H1 (cell line): Measurements from ENCODE around the gene MICALL2. TPM values are rescaled to one million over a fixed set of nuclear protein-coding genes. Genes with fewer than 3 reads are reported as not detected.

ENCODE experiments used
- CTCF ChIA-PET: fragments of 300-600 bp; sonication (Branson Sonifier 250); formaldehyde crosslinking; loops from one replicate; lab custom pipeline; 2021; ENCODE audit not compliant: partially characterized antibody; lab: Charles Lee
- POLR2A ChIA-PET: fragments of 300-600 bp; sonication (Branson Sonifier 250); formaldehyde crosslinking; loops from one replicate; lab custom pipeline; 2021; ENCODE audit warnings: inconsistent platforms; ENCODE audit not compliant: partially characterized antibody; lab: Charles Lee
- DNase-seq, 2 experiments: peaks; one replicate each; pipeline versions ENCODE4 v3.0.0 to v3.0.0-alpha.2; 2010 to 2022; ENCODE audit warnings: low spot score in 2 of 2, low read depth in 1 of 2, mixed read lengths in 1 of 2
- FAIRE-seq: peaks from 2 replicates; lab custom pipeline; 2011; peaks lifted over from hg19 to GRCh38; lab: Jason Lieb, UNC
- H2AFZ ChIP-seq: 2 replicates; pipeline ENCODE4 v1.8.1; 2012; ENCODE audit warnings: low read length, inconsistent platforms
- H2AK5ac ChIP-seq: 2 replicates; pipeline ENCODE4 v1.6.1; 2013; ENCODE audit warnings: low read depth, low read length
- H2BK120ac ChIP-seq: replicated peaks from 2 replicates; pipeline ENCODE3; 2013; ENCODE audit warnings: low read depth, low read length, inconsistent platforms
- H2BK12ac ChIP-seq: 2 replicates; pipeline ENCODE4 v1.6.1; 2013; ENCODE audit warnings: low read depth, low read length
- H2BK15ac ChIP-seq: 2 replicates; pipeline ENCODE4 v1.6.1; 2013; ENCODE audit warnings: low read length
- H2BK20ac ChIP-seq: 2 replicates; pipeline ENCODE4 v1.6.1; 2013; ENCODE audit warnings: low read length
- H2BK5ac ChIP-seq: 2 replicates; pipeline ENCODE4 v1.6.1; 2013; ENCODE audit warnings: low read depth, low read length
- H3K14ac ChIP-seq: 2 replicates; pipeline ENCODE4 v1.6.1; 2013; ENCODE audit warnings: inconsistent platforms; ENCODE audit not compliant: insufficient read length
- H3K18ac ChIP-seq: 2 replicates; pipeline ENCODE4 v1.6.1; 2013; ENCODE audit warnings: low read length; ENCODE audit errors: extremely low read depth
- H3K23ac ChIP-seq: 2 replicates; pipeline ENCODE4 v1.6.1; 2013; ENCODE audit warnings: inconsistent platforms; ENCODE audit not compliant: insufficient read length
- H3K23me2 ChIP-seq: 2 replicates; pipeline ENCODE4 v1.6.1; 2013; ENCODE audit warnings: low read depth, low read length
- H3K27ac ChIP-seq: 2 replicates; pipeline ENCODE4 v1.6.1; 2011; ENCODE audit warnings: low read depth, low read length, inconsistent platforms
- H3K27me3 ChIP-seq, 4 experiments: replicated peaks in 1 of 4; 1 replicate in 1 of 4; 2 replicates in 3 of 4; pipeline versions ENCODE4 v1.6.1 to v1.8.1; 2011 to 2013; ENCODE audit warnings: low read length in 3 of 4, mild to moderate bottlenecking in 3 of 4, inconsistent platforms in 2 of 4, mixed read lengths in 2 of 4, moderate library complexity in 1 of 4; ENCODE audit not compliant: control insufficient read depth in 3 of 4, insufficient read depth in 3 of 4; ENCODE audit errors: extremely low read depth in 1 of 4
- H3K36me3 ChIP-seq, 4 experiments: 2 replicates each; pipeline versions ENCODE4 v1.6.1 to v1.8.1; 2011 to 2013; ENCODE audit warnings: mild to moderate bottlenecking in 4 of 4, low read length in 3 of 4, moderate library complexity in 2 of 4, control low read depth in 1 of 4, inconsistent platforms in 1 of 4; ENCODE audit not compliant: insufficient read depth in 4 of 4, control insufficient read depth in 2 of 4
- H3K4ac ChIP-seq: replicated peaks from 2 replicates; pipeline ENCODE3; 2013; ENCODE audit warnings: low read length, low read depth, mixed read lengths, inconsistent platforms; ENCODE audit not compliant: insufficient read length
- H3K4me1 ChIP-seq, 4 experiments: replicated peaks in 1 of 4; 1 replicate in 1 of 4; 2 replicates in 3 of 4; pipeline versions ENCODE4 v1.6.1 to v1.8.1; 2011 to 2013; ENCODE audit warnings: low read length in 3 of 4, inconsistent platforms in 2 of 4, mixed read lengths in 1 of 4; ENCODE audit not compliant: insufficient read depth in 4 of 4, control insufficient read depth in 3 of 4
- H3K4me2 ChIP-seq, 2 experiments: 2 replicates each; pipeline versions ENCODE4 v1.6.1 to v1.8.1; 2011 to 2013; ENCODE audit warnings: low read depth in 2 of 2, low read length in 2 of 2, control low read depth in 1 of 2, inconsistent platforms in 1 of 2, mild to moderate bottlenecking in 1 of 2; ENCODE audit not compliant: insufficient read depth in 1 of 2
- H3K4me3 ChIP-seq, 4 experiments: fragments of 200-600, 300-600 bp in 1 of 4; sonication (generic), shearing (Covaris generic), sonication (Bioruptor Twin) in 1 of 4; 2 replicates each; pipeline versions ENCODE4 v1.5.1 to v1.8.1; 2011 to 2016; ENCODE audit warnings: low read length in 4 of 4, low read depth in 3 of 4, control low read depth in 2 of 4, inconsistent platforms in 2 of 4, mild to moderate bottlenecking in 2 of 4, mixed read lengths in 1 of 4, moderate library complexity in 1 of 4; ENCODE audit not compliant: insufficient read depth in 2 of 4; ENCODE audit errors: extremely low read depth in 1 of 4
- H3K56ac ChIP-seq: replicated peaks from 2 replicates; pipeline ENCODE3; 2013; ENCODE audit warnings: low read depth, mild to moderate bottlenecking, mixed read lengths, low read length, inconsistent platforms; ENCODE audit not compliant: insufficient read length
- H3K79me1 ChIP-seq: 2 replicates; pipeline ENCODE4 v1.6.1; 2013; ENCODE audit warnings: low read depth, low read length, control low read depth
- H3K79me2 ChIP-seq, 2 experiments: 2 replicates each; pipeline versions ENCODE4 v1.6.1 to v1.8.1; 2012 to 2013; ENCODE audit warnings: low read length in 2 of 2, mild to moderate bottlenecking in 2 of 2, inconsistent platforms in 1 of 2; ENCODE audit not compliant: insufficient read depth in 2 of 2, control insufficient read depth in 1 of 2
- H3K9ac ChIP-seq, 4 experiments: replicated peaks in 1 of 4; 1 replicate in 1 of 4; 2 replicates in 3 of 4; pipeline versions ENCODE4 v1.6.1 to v1.8.1; 2011 to 2013; ENCODE audit warnings: low read depth in 3 of 4, low read length in 3 of 4, control low read depth in 2 of 4, mild to moderate bottlenecking in 2 of 4, moderate library complexity in 2 of 4, inconsistent platforms in 1 of 4; ENCODE audit errors: extremely low read depth in 1 of 4
- H3K9me3 ChIP-seq, 2 experiments: 2 replicates each; pipeline versions ENCODE4 v1.6.1 to v1.8.1; 2012 to 2013; ENCODE audit warnings: mild to moderate bottlenecking in 2 of 2, moderate library complexity in 2 of 2, control low read depth in 1 of 2, inconsistent platforms in 1 of 2, low read depth in 1 of 2, low read length in 1 of 2, mixed read lengths in 1 of 2; ENCODE audit not compliant: insufficient read depth in 2 of 2
- H4K20me1 ChIP-seq, 2 experiments: replicated peaks in 1 of 2; 2 replicates each; pipeline versions ENCODE3 to v1.8.1; 2011 to 2013; ENCODE audit warnings: inconsistent platforms in 2 of 2, low read length in 2 of 2, mild to moderate bottlenecking in 1 of 2; ENCODE audit not compliant: insufficient read depth in 2 of 2, control insufficient read depth in 1 of 2
- H4K5ac ChIP-seq: 2 replicates; pipeline ENCODE4 v1.6.1; 2013; ENCODE audit warnings: low read length, low read depth, mixed read lengths, inconsistent platforms; ENCODE audit not compliant: insufficient read length
- H4K8ac ChIP-seq: 2 replicates; pipeline ENCODE4 v1.8.0; 2013; ENCODE audit warnings: mild to moderate bottlenecking, moderate library complexity, low read length, inconsistent platforms; ENCODE audit not compliant: insufficient read depth; ENCODE audit errors: extremely low read depth
- H4K91ac ChIP-seq: replicated peaks from 2 replicates; pipeline ENCODE3; 2013; ENCODE audit warnings: low read length, mixed read lengths, inconsistent platforms; ENCODE audit not compliant: insufficient read length
- ASH2L ChIP-seq: fragments of 200-600, 300-600 bp; sonication (generic); IDR thresholded peaks from one replicate; pipeline ENCODE4 v1.7.1; 2017; ENCODE audit warnings: low read length
- CBX8 ChIP-seq: fragments of 300-800, 300-1000 bp; sonication (generic); IDR thresholded peaks from 2 replicates; pipeline ENCODE4 v1.7.1; 2016; ENCODE audit warnings: low read depth, low read length, borderline replicate concordance
- CTCF ChIP-seq, 3 experiments: IDR thresholded peaks; 1 replicate in 2 of 3; 2 replicates in 1 of 3; pipeline versions ENCODE4 v1.5.1 to v1.6.1; 2011; ENCODE audit warnings: low read length in 3 of 3, mild to moderate bottlenecking in 3 of 3, inconsistent platforms in 2 of 3, low read depth in 1 of 3, moderate library complexity in 1 of 3; ENCODE audit not compliant: insufficient read depth in 1 of 3; ENCODE audit errors: control extremely low read depth in 1 of 3
- E2F6 ChIP-seq: IDR thresholded peaks from 2 replicates; pipeline ENCODE4 v1.6.1; 2012; ENCODE audit warnings: inconsistent platforms
- KDM5A ChIP-seq: fragments of 200-600 bp; IDR thresholded peaks from 2 replicates; pipeline ENCODE4 v1.7.1; 2012; ENCODE audit warnings: mild to moderate bottlenecking, low read length, inconsistent platforms, mixed read lengths
- MAFK ChIP-seq: IDR thresholded peaks from 2 replicates; pipeline ENCODE4 v1.6.1; 2012; ENCODE audit warnings: low read depth, mild to moderate bottlenecking, improper control_type of control experiment, low read length
- RBBP5 ChIP-seq: IDR thresholded peaks from 2 replicates; pipeline ENCODE4 v1.7.1; 2012; ENCODE audit warnings: low read depth, mild to moderate bottlenecking, inconsistent platforms, low read length, moderate library complexity, borderline replicate concordance
- RFX5 ChIP-seq: IDR thresholded peaks from 2 replicates; pipeline ENCODE4 v1.6.1; 2011; ENCODE audit warnings: low read depth, low read length, improper control_type of control experiment, borderline replicate concordance
- RXRA ChIP-seq: IDR thresholded peaks from 2 replicates; pipeline ENCODE4 v1.6.1; 2011; ENCODE audit warnings: low read depth, mild to moderate bottlenecking, low read length, moderate library complexity; ENCODE audit not compliant: insufficient read depth
- SIN3A ChIP-seq, 2 experiments: IDR thresholded peaks in 1 of 2; conservative IDR thresholded peaks in 1 of 2; 2 replicates each; pipeline ENCODE4 v1.6.1; 2011 to 2012; ENCODE audit warnings: low read length in 2 of 2, improper control_type of control experiment in 1 of 2, low read depth in 1 of 2, mild to moderate bottlenecking in 1 of 2
- TCF12 ChIP-seq: IDR thresholded peaks from 2 replicates; pipeline ENCODE4 v1.6.1; 2011; ENCODE audit warnings: low read depth, mild to moderate bottlenecking, low read length
- WGBS, 2 experiments: shearing (Covaris generic) in 1 of 2; methylation state at CpG; one replicate each; pipeline versions ENCODE4 v1.1.6 to v1.1.7; 2013 to 2015; ENCODE audit warnings: low lambda C conversion rate in 2 of 2, mixed read lengths in 2 of 2, inconsistent platforms in 1 of 2, low coverage in 1 of 2, missing lambda C conversion rate in 1 of 2; ENCODE audit not compliant: insufficient replicate concordance in 2 of 2, insufficient coverage in 1 of 2, insufficient read length in 1 of 2; ENCODE audit errors: extremely low coverage in 1 of 2, missing lambda C conversion rate in 1 of 2; 5-methylcytosine and 5-hydroxymethylcytosine counted together
- polyA plus RNA-seq, 7 experiments: library from polyadenylated mRNA; depleted of rRNA in 3 of 7; stranded (reverse) in 5 of 7; unstranded in 2 of 7; fragments of >200 nt in 5 of 7; fragments of 200-250 nt in 2 of 7; gene quantifications; 1 replicate in 5 of 7; 2 replicates in 1 of 7; 4 replicates in 1 of 7; pipeline versions ENCODE4 v1.2.1 to v1.2.3, GENCODE V29; 2011 to 2013; ENCODE audit warnings: missing spikeins in 2 of 7, mixed read lengths in 2 of 7
- total RNA-seq: library from RNA; stranded (reverse); fragmentation: NEBNext Ultra II Directional; extraction: Animal tissue kit (Norgen Biotek cat#: 25700); gene quantifications from 2 replicates; pipeline ENCODE4 v1.2.1, GENCODE V29; 2021

Gene MICALL2
- total and polyA plus RNA-seq, 2 of the 8 experiments (the other 6 are each of a cell fraction or from before 2014, with no cell fraction given), result 5.3 to 8.5 TPM

GRCh38 chr7:1394371-1394770, 64.9 kb downstream of the MICALL2 start:
- no peak overlapping the region for H2AK5ac ChIP-seq
- 86% methylated on average over 4 of the region's 4 CpGs; no CpG with 5 or more reads in 1 of the 2 experiments for WGBS, 2 experiments
- TF ChIP-seq MAFK (no peak), RBBP5 (no peak), KDM5A (no peak), CBX8 (no peak), RFX5 (no peak), E2F6 (no peak), TCF12 (no peak), CTCF (IDR thresholded peaks at IDR 0.05; ENCODE audit: control extremely low read depth in 1 of 3, insufficient read depth in 1 of 3, low read depth in 1 of 3, low read length in 3 of 3) (no peak), ASH2L (no peak), RXRA (no peak), SIN3A (conservative IDR thresholded peaks at IDR 0.05 in 1 of 2, IDR thresholded peaks at IDR 0.05 in 1 of 2; ENCODE audit: low read depth in 1 of 2, low read length in 2 of 2) (no peak)

More at GRCh38 chr7:1394371-1394770, 64.9 kb downstream of the MICALL2 start:
- Histone ChIP-seq H3K56ac (no peak overlapping the region), H4K91ac (no peak overlapping the region), H3K4me3 (no peak overlapping the region), H3K27ac (no peak overlapping the region), H3K4ac (no peak overlapping the region), H3K27me3 (no peaks in the 10 kb centered on the region; a peak in 2 of 7 replicates), H3K9ac (no peak overlapping the region), H2BK20ac (no peak overlapping the region), H2BK5ac (no peak overlapping the region), H3K18ac (no peak overlapping the region), H4K20me1 (no peaks in the 10 kb centered on the region), H3K14ac (no peak overlapping the region), H3K9me3 (peaks cover 4 to 9% of the 10 kb centered on the region in 2 experiments; a peak in 3 of 4 replicates), H3K23me2 (no peaks in the 10 kb centered on the region), H2BK15ac (no peak overlapping the region), H3K36me3 (no peaks in the 10 kb centered on the region), H3K79me2 (no peaks in the 10 kb centered on the region), H3K4me2 (no peak overlapping the region), H3K79me1 (no peaks in the 10 kb centered on the region), H3K4me1 (no peaks in the 10 kb centered on the region), H2AFZ (no peak overlapping the region), H3K23ac (no peak overlapping the region), H4K8ac (no peak overlapping the region; the same call in 1 of the 2 replicates), H4K5ac (no peak overlapping the region), H2BK120ac (no peak overlapping the region), H2BK12ac (no peak overlapping the region)
- DNase-seq, result no peak
- ChIA-PET POLR2A (no interaction called here), CTCF (no interaction called here)
- FAIRE-seq, result no peak
